ENCODE data around the gene PLS1.

The PLS1 gene

DNA sequence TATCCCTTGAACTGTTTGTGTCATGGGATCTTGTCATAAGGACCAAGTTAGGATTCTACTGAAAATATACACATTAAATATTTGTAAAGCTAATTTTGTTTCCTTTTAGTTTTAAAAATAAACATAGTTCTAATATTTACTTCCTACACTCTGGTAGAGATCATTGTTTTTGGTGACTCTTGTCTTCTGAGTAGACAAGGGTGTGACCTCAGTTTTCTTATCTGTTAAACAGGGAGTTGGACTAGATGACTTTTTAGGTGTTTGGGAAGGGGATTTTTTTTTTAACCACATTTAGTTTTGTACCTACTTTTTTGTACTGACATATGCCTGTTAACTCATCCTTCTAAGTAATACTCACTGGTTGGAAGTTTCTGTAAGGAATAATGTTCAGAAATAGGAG is 30.8 kb downstream of the PLS1 start:
- no peak for DNase-seq (ENCODE audit: low read depth in 1 of 2, low spot score in 1 of 2)
- Histone ChIP-seq H3K27me3 (ENCODE audit: insufficient read depth, poor library complexity, severe bottlenecking) (no peaks in the 10 kb centered on the region), H3K27ac (replicated peaks) (no peak overlapping the region), H3K4me3 (replicated peaks; ENCODE audit: insufficient read depth, low read length) (no peak overlapping the region)
- no peak for TF ChIP-seq POLR2AphosphoS5 (IDR thresholded peaks at IDR 0.05; ENCODE audit: low read depth)
- TF ChIP-seq GABPA (IDR thresholded peaks at IDR 0.05; ENCODE audit: low read depth), result no peak
- TF ChIP-seq, protein P1, sequence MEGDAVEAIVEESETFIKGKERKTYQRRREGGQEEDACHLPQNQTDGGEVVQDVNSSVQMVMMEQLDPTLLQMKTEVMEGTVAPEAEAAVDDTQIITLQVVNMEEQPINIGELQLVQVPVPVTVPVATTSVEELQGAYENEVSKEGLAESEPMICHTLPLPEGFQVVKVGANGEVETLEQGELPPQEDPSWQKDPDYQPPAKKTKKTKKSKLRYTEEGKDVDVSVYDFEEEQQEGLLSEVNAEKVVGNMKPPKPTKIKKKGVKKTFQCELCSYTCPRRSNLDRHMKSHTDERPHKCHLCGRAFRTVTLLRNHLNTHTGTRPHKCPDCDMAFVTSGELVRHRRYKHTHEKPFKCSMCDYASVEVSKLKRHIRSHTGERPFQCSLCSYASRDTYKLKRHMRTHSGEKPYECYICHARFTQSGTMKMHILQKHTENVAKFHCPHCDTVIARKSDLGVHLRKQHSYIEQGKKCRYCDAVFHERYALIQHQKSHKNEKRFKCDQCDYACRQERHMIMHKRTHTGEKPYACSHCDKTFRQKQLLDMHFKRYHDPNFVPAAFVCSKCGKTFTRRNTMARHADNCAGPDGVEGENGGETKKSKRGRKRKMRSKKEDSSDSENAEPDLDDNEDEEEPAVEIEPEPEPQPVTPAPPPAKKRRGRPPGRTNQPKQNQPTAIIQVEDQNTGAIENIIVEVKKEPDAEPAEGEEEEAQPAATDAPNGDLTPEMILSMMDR (IDR thresholded peaks at IDR 0.05; ENCODE audit: insufficient read depth, low read length), result no peak
- TF ChIP-seq SPI1 (IDR thresholded peaks at IDR 0.05; ENCODE audit: borderline replicate concordance, low read depth), result no peak
- TF ChIP-seq, protein P2, sequence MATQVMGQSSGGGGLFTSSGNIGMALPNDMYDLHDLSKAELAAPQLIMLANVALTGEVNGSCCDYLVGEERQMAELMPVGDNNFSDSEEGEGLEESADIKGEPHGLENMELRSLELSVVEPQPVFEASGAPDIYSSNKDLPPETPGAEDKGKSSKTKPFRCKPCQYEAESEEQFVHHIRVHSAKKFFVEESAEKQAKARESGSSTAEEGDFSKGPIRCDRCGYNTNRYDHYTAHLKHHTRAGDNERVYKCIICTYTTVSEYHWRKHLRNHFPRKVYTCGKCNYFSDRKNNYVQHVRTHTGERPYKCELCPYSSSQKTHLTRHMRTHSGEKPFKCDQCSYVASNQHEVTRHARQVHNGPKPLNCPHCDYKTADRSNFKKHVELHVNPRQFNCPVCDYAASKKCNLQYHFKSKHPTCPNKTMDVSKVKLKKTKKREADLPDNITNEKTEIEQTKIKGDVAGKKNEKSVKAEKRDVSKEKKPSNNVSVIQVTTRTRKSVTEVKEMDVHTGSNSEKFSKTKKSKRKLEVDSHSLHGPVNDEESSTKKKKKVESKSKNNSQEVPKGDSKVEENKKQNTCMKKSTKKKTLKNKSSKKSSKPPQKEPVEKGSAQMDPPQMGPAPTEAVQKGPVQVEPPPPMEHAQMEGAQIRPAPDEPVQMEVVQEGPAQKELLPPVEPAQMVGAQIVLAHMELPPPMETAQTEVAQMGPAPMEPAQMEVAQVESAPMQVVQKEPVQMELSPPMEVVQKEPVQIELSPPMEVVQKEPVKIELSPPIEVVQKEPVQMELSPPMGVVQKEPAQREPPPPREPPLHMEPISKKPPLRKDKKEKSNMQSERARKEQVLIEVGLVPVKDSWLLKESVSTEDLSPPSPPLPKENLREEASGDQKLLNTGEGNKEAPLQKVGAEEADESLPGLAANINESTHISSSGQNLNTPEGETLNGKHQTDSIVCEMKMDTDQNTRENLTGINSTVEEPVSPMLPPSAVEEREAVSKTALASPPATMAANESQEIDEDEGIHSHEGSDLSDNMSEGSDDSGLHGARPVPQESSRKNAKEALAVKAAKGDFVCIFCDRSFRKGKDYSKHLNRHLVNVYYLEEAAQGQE (IDR thresholded peaks at IDR 0.05; ENCODE audit: insufficient replicate concordance, low read depth), result no peak

DNA sequence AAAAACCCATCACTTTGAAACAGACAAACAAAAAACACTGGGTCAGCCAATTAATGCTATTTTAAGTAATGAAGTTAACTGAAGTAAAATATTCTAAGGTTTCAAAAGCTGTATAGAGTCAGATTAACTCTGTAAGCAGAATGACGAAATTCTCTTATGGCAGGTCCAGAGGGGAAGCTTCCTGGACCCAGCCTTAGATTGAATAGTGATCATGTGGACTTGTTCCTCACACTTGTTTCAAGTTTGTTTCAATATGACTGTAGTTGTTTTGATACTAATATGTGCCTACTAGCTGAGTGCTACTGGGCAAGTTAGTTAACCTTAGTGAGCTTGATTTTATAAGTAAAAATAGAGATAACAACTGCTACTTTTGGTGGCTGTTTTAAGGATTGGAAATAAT is 32.6 kb downstream of the PLS1 start:
- TF ChIP-seq SPI1 (IDR thresholded peaks at IDR 0.05; ENCODE audit: borderline replicate concordance, low read depth) (no peak), POLR2AphosphoS5 (IDR thresholded peaks at IDR 0.05; ENCODE audit: low read depth) (no peak), GABPA (IDR thresholded peaks at IDR 0.05; ENCODE audit: low read depth) (no peak)
- TF ChIP-seq, protein P1 (IDR thresholded peaks at IDR 0.05; ENCODE audit: insufficient read depth, low read length), result no peak
- TF ChIP-seq, protein P2 (IDR thresholded peaks at IDR 0.05; ENCODE audit: insufficient replicate concordance, low read depth), result no peak

DNA sequence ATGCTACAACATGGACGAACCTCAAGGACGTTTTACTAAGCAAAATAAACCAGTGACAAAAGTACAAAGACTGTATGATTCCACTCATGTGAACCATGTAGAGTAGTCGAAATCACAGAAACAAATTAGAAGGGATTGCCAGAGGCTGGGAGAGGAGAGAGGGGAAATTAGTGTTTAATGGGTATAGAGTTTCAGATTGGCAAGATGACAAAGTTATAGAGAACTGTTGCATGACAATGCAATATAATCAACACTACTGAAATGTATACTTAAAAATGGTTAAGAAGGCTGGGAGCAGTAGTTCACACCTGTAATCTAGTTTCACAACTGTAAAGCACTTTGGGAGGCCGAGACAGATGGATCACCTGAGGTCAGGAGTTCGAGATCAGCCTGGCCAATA is 36.9 kb downstream of the PLS1 start:
- Histone ChIP-seq H3K4me3 (replicated peaks; ENCODE audit: insufficient read depth, low read length) (no peak overlapping the region), H3K27ac (replicated peaks) (no peak overlapping the region), H3K27me3 (ENCODE audit: insufficient read depth, poor library complexity, severe bottlenecking) (no peaks in the 10 kb centered on the region)
- DNase-seq (ENCODE audit: low read depth in 1 of 2, low spot score in 1 of 2), result no peak
- TF ChIP-seq, protein P1 (IDR thresholded peaks at IDR 0.05; ENCODE audit: insufficient read depth, low read length), result no peak

More for the DNA sequence above, 32.6 kb downstream of the PLS1 start:
- Histone ChIP-seq H3K4me3 (replicated peaks; ENCODE audit: insufficient read depth, low read length) (no peak overlapping the region), H3K27me3 (ENCODE audit: insufficient read depth, poor library complexity, severe bottlenecking) (no peaks in the 10 kb centered on the region), H3K27ac (replicated peaks) (no peak overlapping the region)
- no peak for DNase-seq (ENCODE audit: low read depth in 1 of 2, low spot score in 1 of 2)

DNA sequence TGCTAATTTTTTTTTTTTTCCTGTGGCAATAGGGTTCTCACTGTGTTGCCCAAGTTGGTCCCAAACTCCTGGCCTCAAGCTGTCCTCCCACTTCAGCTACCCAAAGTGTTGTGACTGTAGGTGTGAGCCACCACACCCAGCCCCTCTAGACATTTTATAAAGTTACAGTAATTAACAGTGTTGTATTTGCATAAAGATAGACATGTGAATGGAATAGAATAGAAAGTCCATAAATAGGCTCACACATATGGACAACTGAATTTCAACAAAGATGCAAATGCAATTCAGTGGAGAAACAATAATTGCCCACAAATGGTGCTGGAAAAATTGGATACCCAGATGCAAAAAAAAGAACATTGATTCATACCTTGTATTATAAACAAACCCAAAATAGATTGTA is 39.9 kb downstream of the PLS1 start:
- TF ChIP-seq GABPA (IDR thresholded peaks at IDR 0.05; ENCODE audit: low read depth) (no peak), POLR2AphosphoS5 (IDR thresholded peaks at IDR 0.05; ENCODE audit: low read depth) (no peak), SPI1 (IDR thresholded peaks at IDR 0.05; ENCODE audit: borderline replicate concordance, low read depth) (no peak)
- TF ChIP-seq, protein P1 (IDR thresholded peaks at IDR 0.05; ENCODE audit: insufficient read depth, low read length), result no peak
- TF ChIP-seq, protein P2 (IDR thresholded peaks at IDR 0.05; ENCODE audit: insufficient replicate concordance, low read depth), result no peak

More for the DNA sequence above, 39.9 kb downstream of the PLS1 start:
- Histone ChIP-seq H3K4me3 (replicated peaks; ENCODE audit: insufficient read depth, low read length) (no peak overlapping the region), H3K27ac (replicated peaks) (no peak overlapping the region), H3K27me3 (ENCODE audit: insufficient read depth, poor library complexity, severe bottlenecking) (no peaks in the 10 kb centered on the region)
- DNase-seq (ENCODE audit: low read depth in 1 of 2, low spot score in 1 of 2), result no peak

Data from HL-60 (cell line).